Testis (tissue), 2 donors: ENCODE measurements around the gene PAXX.

Experiments used
- POLR2A ChIP-seq: fragments of 450-650 bp; IDR thresholded peaks from one replicate; pipeline ENCODE4 v1.6.1; 2017; ENCODE audit warnings: antibody characterized with exemption, mild to moderate bottlenecking, moderate library complexity
- TF ChIP-seq, protein P1 (sequence below), 3 experiments: fragments of 450-650 bp in 2 of 3; fragments of 200-600 bp in 1 of 3; sonication (generic) in 1 of 3; IDR thresholded peaks; one replicate each; pipeline ENCODE4 v1.5.1; 2016 to 2019; ENCODE audit warnings: antibody characterized with exemption in 3 of 3, mild to moderate bottlenecking in 2 of 3, moderate library complexity in 1 of 3

DNA sequence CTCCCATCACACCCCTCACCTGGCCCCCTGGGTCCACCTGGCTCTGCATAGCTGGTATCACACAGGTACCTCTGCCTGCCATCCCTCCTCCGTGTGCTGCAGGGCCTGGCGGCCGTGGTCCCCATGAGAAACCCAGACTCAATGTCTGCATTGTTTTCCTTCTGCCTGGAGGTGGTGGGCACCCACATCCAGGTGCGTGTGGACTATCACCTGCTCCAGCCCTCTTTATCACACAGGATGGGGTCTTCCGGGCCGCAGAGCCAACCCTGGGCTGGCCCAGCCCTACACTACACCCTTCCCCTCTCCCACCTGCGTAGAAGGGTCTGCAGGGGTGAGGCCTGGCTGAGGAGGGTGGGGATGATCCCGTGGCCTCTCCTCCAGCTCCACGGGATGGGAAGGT lies 46.7 kb downstream of the PAXX start:
- TF ChIP-seq POLR2A = no peak
- TF ChIP-seq, protein P1, sequence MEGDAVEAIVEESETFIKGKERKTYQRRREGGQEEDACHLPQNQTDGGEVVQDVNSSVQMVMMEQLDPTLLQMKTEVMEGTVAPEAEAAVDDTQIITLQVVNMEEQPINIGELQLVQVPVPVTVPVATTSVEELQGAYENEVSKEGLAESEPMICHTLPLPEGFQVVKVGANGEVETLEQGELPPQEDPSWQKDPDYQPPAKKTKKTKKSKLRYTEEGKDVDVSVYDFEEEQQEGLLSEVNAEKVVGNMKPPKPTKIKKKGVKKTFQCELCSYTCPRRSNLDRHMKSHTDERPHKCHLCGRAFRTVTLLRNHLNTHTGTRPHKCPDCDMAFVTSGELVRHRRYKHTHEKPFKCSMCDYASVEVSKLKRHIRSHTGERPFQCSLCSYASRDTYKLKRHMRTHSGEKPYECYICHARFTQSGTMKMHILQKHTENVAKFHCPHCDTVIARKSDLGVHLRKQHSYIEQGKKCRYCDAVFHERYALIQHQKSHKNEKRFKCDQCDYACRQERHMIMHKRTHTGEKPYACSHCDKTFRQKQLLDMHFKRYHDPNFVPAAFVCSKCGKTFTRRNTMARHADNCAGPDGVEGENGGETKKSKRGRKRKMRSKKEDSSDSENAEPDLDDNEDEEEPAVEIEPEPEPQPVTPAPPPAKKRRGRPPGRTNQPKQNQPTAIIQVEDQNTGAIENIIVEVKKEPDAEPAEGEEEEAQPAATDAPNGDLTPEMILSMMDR (IDR thresholded peaks at IDR 0.05) = no peak
